ENCODE measurements around the gene SELENOF.

DNA sequence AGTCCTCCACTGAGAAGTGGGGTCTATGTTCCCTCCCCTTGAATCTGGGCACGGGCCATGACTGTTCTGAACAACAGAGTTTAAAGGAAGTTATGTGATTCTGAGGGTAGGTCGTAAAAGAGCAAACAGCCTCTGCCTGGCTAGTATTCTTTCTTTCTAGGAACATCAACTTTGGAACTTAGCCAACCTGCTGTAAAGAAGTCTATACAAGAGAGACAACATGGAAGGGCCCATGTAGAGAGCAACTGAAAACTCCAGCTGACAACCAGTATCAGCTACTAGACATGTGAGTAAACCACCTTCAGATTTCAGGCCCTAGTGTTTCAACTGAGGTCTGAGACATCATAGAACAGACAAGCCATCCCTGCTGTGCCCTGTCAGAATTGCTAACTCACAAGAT is 7.5 kb downstream of the SELENOF start:
- TF ChIP-seq, protein P1, sequence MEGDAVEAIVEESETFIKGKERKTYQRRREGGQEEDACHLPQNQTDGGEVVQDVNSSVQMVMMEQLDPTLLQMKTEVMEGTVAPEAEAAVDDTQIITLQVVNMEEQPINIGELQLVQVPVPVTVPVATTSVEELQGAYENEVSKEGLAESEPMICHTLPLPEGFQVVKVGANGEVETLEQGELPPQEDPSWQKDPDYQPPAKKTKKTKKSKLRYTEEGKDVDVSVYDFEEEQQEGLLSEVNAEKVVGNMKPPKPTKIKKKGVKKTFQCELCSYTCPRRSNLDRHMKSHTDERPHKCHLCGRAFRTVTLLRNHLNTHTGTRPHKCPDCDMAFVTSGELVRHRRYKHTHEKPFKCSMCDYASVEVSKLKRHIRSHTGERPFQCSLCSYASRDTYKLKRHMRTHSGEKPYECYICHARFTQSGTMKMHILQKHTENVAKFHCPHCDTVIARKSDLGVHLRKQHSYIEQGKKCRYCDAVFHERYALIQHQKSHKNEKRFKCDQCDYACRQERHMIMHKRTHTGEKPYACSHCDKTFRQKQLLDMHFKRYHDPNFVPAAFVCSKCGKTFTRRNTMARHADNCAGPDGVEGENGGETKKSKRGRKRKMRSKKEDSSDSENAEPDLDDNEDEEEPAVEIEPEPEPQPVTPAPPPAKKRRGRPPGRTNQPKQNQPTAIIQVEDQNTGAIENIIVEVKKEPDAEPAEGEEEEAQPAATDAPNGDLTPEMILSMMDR (IDR thresholded peaks at IDR 0.05; ENCODE audit: low read depth, low read length) = no peak
- no peak for TF ChIP-seq EZH2phosphoT487 (IDR thresholded peaks at IDR 0.05; ENCODE audit: low read depth)
